Ectodermal cell (in vitro differentiated cells): ENCODE measurements around the gene DIP2B.

ENCODE experiments used
- H3K27ac ChIP-seq: 2 replicates; pipeline ENCODE4 v1.7.0; 2013; ENCODE audit warnings: mild to moderate bottlenecking, low read depth, low read length; ENCODE audit not compliant: insufficient read depth, poor library complexity, severe bottlenecking
- H3K27me3 ChIP-seq: 2 replicates; pipeline ENCODE4 v1.7.0; 2013; ENCODE audit warnings: mild to moderate bottlenecking, low read length; ENCODE audit not compliant: insufficient read depth, control insufficient read depth, poor library complexity, severe bottlenecking
- H3K36me3 ChIP-seq: one replicate; pipeline ENCODE4 v1.7.0; 2013; ENCODE audit warnings: low read length; ENCODE audit not compliant: control insufficient read depth, insufficient read depth
- H3K4me1 ChIP-seq: one replicate; pipeline ENCODE4 v1.7.0; 2013; ENCODE audit warnings: low read length; ENCODE audit not compliant: control insufficient read depth, insufficient read depth
- H3K4me3 ChIP-seq: 2 replicates; pipeline ENCODE4 v1.7.0; 2013; ENCODE audit warnings: low read depth, low read length, control low read depth; ENCODE audit not compliant: insufficient read depth
- H3K9me3 ChIP-seq: 2 replicates; pipeline ENCODE4 v1.7.0; 2013; ENCODE audit warnings: mild to moderate bottlenecking, low read length, moderate library complexity; ENCODE audit not compliant: control insufficient read depth
- WGBS, 2 experiments: methylation state at CpG; one replicate each; pipeline ENCODE4 v1.1.7; 2013; ENCODE audit warnings: missing lambda C conversion rate in 2 of 2; 5-methylcytosine and 5-hydroxymethylcytosine counted together

Gene DIP2B

GRCh38 chr12:50689437-50689836 lies 184.7 kb downstream of the DIP2B start:
- Histone ChIP-seq H3K27ac (peak overlapping the region; percentile 17), H3K4me3 (no peak overlapping the region), H3K4me1 (no peaks in the 10 kb centered on the region), H3K36me3 (no peaks in the 10 kb centered on the region), H3K9me3 (no peaks in the 10 kb centered on the region), H3K27me3 (no peaks in the 10 kb centered on the region)
- WGBS, 2 experiments = 93 to 94% methylated on average over 1 of the region's 1 CpG

GRCh38 chr12:50690925-50691324 lies 186.1 kb downstream of the DIP2B start:
- no peak overlapping the region for H3K27ac ChIP-seq
- H3K9me3 ChIP-seq = no peaks in the 10 kb centered on the region
- WGBS, 2 experiments = 93 to 94% methylated on average over 3 of the region's 3 CpGs
- H3K27me3 ChIP-seq = no peaks in the 10 kb centered on the region
- no peak overlapping the region for H3K4me3 ChIP-seq
- H3K36me3 ChIP-seq = peaks cover 7% of the 10 kb centered on the region
- no peaks in the 10 kb centered on the region for H3K4me1 ChIP-seq

GRCh38 chr12:50695961-50696360 lies 191.2 kb downstream of the DIP2B start:
- no peak overlapping the region for H3K27ac ChIP-seq
- 97 to 98% methylated on average over 3 of the region's 4 CpGs for WGBS, 2 experiments
- H3K4me3 ChIP-seq = no peak overlapping the region
- no peaks in the 10 kb centered on the region for H3K4me1 ChIP-seq
- H3K27me3 ChIP-seq = no peaks in the 10 kb centered on the region
- H3K9me3 ChIP-seq = no peaks in the 10 kb centered on the region
- peaks cover 36% of the 10 kb centered on the region for H3K36me3 ChIP-seq

- H3K4me3 ChIP-seq = no peak overlapping the region
- H3K36me3 ChIP-seq = peaks cover 41% of the 10 kb centered on the region
- no peak overlapping the region for H3K27ac ChIP-seq
- no peaks in the 10 kb centered on the region for H3K27me3 ChIP-seq
- no peaks in the 10 kb centered on the region for H3K4me1 ChIP-seq
- 93 to 95% methylated on average over 6 of the region's 7 CpGs for WGBS, 2 experiments
- H3K9me3 ChIP-seq = no peaks in the 10 kb centered on the region
Observed at GRCh38 chr12:50696931-50697330, 192.1 kb downstream of the DIP2B start.

GRCh38 chr12:50699154-50699553 lies 194.4 kb downstream of the DIP2B start:
- WGBS, 2 experiments = 92 to 98% methylated on average over 1 of the region's 1 CpG
- no peaks in the 10 kb centered on the region for H3K9me3 ChIP-seq
- no peak overlapping the region for H3K4me3 ChIP-seq
- H3K4me1 ChIP-seq = no peaks in the 10 kb centered on the region
- no peak overlapping the region for H3K27ac ChIP-seq
- H3K36me3 ChIP-seq = peaks cover 41% of the 10 kb centered on the region
- H3K27me3 ChIP-seq = no peaks in the 10 kb centered on the region

GRCh38 chr12:50699940-50700339 lies 195.2 kb downstream of the DIP2B start:
- 94 to 96% methylated on average over 6 of the region's 6 CpGs for WGBS, 2 experiments
- Histone ChIP-seq H3K27me3 (no peaks in the 10 kb centered on the region), H3K27ac (no peak overlapping the region), H3K4me1 (no peaks in the 10 kb centered on the region), H3K36me3 (peaks cover 46% of the 10 kb centered on the region), H3K4me3 (no peak overlapping the region), H3K9me3 (no peaks in the 10 kb centered on the region)

GRCh38 chr12:50706606-50707005 lies 201.8 kb downstream of the DIP2B start:
- no peak overlapping the region for H3K27ac ChIP-seq
- no peak overlapping the region for H3K4me3 ChIP-seq
- peaks cover 19% of the 10 kb centered on the region for H3K36me3 ChIP-seq
- no peaks in the 10 kb centered on the region for H3K27me3 ChIP-seq
- H3K4me1 ChIP-seq = no peaks in the 10 kb centered on the region
- H3K9me3 ChIP-seq = no peaks in the 10 kb centered on the region

GRCh38 chr12:50707396-50707795 lies 202.6 kb downstream of the DIP2B start:
- WGBS, 2 experiments = 93 to 95% methylated on average over 7 of the region's 7 CpGs
- Histone ChIP-seq H3K4me1 (no peaks in the 10 kb centered on the region), H3K9me3 (no peaks in the 10 kb centered on the region), H3K27ac (no peak overlapping the region), H3K36me3 (peaks cover 15% of the 10 kb centered on the region), H3K27me3 (no peaks in the 10 kb centered on the region), H3K4me3 (no peak overlapping the region)

GRCh38 chr12:50708631-50709030 lies 203.8 kb downstream of the DIP2B start:
- Histone ChIP-seq H3K27me3 (no peaks in the 10 kb centered on the region), H3K4me1 (no peaks in the 10 kb centered on the region), H3K36me3 (peaks cover 15% of the 10 kb centered on the region), H3K4me3 (no peak overlapping the region), H3K27ac (no peak overlapping the region), H3K9me3 (no peaks in the 10 kb centered on the region)
- WGBS, 2 experiments = 96 to 97% methylated on average over 2 of the region's 2 CpGs

GRCh38 chr12:50711121-50711520 lies 206.3 kb downstream of the DIP2B start:
- peaks cover 24% of the 10 kb centered on the region for H3K36me3 ChIP-seq
- H3K4me1 ChIP-seq = no peaks in the 10 kb centered on the region
- no peak overlapping the region for H3K27ac ChIP-seq
- no peak overlapping the region for H3K4me3 ChIP-seq
- WGBS, 2 experiments = 95 to 97% methylated on average over 6 of the region's 6 CpGs
- no peaks in the 10 kb centered on the region for H3K27me3 ChIP-seq
- no peaks in the 10 kb centered on the region for H3K9me3 ChIP-seq

- no peak overlapping the region for H3K27ac ChIP-seq
- H3K36me3 ChIP-seq = peaks cover 19% of the 10 kb centered on the region
- 93 to 95% methylated on average over 2 of the region's 2 CpGs for WGBS, 2 experiments
Observed at GRCh38 chr12:50715174-50715573, 210.4 kb downstream of the DIP2B start.

More at GRCh38 chr12:50715174-50715573, 210.4 kb downstream of the DIP2B start:
- Histone ChIP-seq H3K27me3 (no peaks in the 10 kb centered on the region), H3K4me1 (no peaks in the 10 kb centered on the region), H3K4me3 (no peak overlapping the region), H3K9me3 (no peaks in the 10 kb centered on the region)
